ENCODE data around the gene MRC2.

MRC2 gene

DNA sequence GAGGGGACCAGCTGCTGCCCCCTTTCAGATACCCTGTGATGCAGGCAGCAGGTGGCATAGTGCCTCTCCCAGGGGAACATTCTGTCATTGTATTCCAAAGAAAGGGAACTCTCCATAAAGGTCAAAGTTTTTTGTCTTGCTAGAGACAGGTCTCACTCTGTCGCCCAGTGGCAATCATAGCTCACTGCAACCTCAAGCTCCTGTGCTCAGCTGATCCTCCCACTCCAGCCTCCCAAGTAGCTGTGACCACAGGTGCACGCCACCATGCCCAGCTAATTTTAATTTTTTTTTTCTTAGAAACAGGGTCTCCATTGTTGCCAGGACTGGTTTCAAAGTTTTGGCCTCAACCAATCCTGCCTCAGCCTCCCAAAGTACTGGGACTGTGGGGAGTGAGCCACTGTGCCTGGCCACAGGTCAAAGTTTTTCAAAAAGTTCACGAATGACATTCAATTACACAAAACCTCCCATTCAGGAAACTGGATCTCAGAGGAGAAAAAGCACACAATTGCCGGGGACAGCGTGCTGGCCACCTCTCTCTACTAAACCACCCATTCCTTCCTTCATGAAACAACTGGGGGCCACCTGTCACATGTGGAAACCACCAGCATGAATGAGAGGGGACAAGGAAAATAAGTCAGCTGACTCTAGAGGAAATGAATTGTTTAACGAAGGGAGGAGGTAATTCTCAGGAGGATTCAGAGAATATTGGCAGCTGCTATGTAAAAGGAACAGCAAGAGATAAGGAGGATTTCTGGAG is 100.6 kb downstream of the MRC2 start:
- no peak for DNase-seq

DNA sequence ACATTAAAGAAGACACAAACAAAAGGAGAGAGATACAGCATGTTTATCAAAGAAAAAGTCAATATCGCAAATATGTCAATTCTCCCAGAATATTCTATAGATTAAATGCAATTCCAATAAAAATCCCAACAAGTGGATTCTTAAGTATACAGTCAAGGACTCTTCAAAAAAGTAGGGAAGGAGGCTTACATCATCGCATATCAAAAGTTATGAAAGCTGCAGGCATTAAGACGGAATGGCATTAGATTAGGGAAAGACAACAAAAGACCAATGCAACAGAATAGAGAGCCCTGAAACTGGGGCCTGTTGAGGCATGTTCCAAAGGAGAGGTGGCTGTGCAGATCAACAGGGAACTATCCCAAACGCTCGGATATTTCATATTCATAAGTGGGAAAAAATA is 104.7 kb downstream of the MRC2 start:
- DNase-seq = no peak

- DNase-seq = no peak
Measured at GRCh38 chr17:62735044-62735651, 107.7 kb downstream of the MRC2 start.

DNA sequence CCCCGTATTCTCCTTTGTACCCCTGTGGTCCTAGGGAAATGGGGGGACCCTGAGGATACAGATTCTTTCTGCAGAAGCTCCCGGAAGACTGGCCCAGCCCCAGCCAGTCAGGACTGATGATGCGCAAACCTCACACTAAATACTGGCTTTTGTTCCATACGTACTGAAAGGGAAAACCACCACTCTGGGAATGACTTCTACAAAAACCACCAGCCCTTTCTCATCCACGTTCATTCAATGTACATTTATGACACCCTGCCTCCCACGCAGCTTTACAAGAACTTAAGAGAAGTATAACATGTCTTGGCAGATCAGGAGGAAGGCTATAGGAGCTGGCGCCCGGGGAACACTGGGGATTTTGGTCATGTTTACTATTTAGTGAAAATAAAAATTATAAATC is 110.0 kb downstream of the MRC2 start:
- no peak for DNase-seq

GRCh38 chr17:62738281-62738680 is 110.8 kb downstream of the MRC2 start:
- no peak for DNase-seq

DNA sequence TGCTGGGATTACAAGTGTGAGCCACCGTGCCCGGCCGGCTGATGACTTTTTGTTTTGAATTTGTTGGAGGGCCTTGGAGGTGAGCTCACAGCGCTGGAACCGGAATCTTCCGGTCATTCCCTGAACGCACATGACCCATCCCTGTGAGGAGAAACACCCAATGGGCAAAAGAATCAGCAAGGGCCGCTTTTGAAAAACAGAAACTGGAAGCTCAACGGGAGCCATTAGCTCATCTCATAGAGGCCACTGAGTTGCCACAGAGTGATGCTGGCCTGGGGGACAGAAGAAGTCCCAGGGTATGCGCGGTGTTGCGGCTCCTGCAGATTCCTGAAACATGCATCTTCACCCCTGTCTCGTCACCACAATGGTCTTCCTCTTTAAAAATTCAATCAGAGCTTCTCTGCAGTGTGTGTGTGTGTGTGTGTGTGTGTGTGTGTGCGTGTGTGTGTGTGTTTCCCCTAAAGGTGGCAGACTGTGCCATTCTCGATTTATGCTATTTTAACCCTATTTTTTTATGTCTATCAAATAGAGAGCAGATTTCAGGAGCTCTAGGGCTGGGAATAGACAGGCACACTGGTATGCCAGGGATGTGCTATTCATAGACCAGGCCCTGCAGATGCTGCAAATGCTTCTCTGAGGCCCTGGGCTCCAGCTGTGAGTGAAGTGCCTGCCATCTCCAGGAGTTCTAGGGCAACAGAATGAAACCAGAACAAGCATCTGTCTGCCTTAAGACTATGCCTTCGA is 112.3 kb downstream of the MRC2 start:
- no peak for DNase-seq

DNA sequence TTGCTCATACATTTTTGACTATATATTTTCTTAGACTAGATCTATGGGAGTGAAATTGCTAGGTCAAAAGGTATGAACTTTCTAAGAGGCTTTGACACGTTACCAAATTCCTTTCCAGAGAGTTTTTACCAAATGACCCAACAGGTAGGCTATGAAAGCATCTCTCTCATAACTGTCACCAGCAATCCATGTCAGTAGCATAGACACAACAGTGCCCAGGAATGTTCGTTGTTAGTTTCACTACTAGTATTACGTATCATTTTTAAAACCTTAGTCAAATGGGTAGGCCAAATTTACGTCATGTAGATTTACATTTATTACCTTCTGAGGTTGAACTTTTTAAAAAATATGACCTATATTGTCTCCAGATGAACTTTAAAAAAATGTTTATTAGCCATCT is 113.8 kb downstream of the MRC2 start:
- no peak for DNase-seq
